Measurements from ENCODE around the gene FOXP1.

FOXP1 gene

DNA sequence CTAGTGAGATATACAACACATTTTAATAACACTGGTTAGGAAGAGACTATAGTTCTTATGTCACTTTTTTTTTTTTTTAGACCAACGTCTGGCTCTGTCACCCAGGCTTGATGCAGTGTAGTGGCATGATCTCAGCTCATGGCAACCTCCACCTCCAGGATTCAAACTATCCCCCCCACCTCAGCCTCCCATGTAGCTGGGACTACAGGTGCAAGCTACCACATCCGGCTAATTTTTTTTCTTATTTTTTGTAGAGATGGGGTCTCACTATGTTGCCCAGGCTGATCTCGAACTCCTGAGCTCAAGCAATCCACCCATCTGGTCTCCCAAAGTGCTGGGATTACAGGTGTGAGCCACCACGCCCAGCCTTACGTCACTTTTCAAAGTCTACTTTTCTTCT, 100.8 kb downstream of the FOXP1 start:
- no peak for DNase-seq

DNA sequence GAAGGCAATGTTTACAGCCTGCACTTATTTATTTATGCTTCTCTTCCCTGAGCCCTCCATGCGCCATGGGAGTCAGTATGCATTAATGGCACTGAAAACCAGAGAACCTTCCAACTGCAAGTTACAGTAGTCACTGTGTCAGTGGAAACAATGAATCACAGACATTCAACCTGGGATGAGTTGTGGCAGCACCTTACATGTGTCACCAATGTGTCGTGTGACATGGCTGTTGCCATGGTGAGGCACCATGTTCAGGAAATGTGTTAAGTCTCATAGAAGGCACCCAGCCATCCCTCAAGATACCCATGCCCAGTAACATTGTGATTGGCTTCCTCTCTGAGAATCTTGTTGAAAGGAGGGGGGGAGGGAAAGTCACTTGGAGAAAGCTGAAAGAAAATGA, 105.0 kb downstream of the FOXP1 start:
- DNase-seq = no peak

DNA sequence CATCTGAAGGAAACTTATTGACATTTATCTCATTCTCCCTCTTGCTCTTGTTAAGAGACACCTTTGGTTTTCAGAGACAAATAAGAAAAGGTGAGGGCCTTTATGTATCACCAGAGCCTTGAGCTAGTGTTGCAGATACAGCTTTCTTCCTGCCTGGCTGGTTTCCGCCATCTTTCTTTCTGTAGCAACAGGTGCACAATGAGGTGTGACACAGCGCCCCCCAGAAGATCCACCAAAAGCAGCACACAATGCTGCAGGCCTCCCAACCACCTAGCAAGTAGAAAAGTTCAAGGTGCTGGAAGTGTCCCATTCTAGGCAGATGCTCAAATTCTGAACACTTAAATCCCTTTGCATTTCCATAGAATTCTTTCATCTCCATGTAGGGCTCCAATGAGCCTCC, 106.6 kb downstream of the FOXP1 start:
- no peak for DNase-seq

DNA sequence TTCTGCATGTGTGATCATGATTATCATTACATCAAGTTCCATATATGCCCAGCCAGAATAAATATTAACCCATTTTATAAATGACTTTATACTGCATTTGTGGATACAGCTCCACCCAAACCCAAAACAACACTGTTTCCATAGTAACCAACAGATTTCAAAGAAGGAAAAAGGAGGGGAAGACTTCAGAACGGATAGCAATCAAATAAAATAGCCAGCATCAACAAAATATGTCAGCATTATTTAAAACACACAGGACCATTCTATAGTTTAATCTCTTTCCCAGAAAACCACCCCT, 114.4 kb downstream of the FOXP1 start:
- DNase-seq = no peak

DNA sequence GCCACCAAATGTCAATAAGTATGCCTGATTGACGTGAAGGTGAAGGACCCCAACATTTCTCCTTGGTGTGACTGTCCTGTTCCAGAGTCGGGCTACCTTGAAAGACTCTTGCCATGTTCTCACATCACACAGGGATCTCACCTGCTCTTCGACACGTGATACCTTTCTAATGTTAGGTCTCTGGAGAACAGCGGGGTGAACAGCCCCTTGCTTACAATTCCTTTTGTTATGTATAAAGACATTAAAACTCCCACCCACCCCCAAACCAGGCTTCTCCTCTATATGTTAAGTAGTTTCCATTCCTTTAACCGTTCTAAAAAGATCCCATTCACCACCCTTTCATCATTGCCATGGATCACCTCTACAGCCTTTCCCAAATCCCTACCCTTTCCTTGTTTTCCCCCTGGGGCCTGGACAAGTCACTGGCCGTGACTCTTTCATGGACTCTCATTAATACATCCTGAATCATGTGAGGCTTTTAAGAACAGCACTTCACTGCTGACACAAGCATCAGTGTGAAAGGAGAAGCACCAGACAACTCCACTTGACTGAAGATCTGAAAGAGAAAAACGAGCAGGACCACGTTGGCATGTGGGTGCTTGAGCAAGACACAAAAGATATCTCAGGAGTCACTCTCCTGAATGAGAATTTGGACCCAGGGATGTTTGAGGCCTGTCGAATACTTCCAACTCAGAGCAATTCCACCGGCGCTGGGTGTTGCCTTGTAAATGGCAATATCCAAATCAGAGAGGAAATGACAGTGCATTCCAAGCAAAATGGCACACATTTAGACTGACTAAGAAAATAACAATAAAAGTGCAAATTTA, 115.0 kb downstream of the FOXP1 start:
- DNase-seq = no peak

DNA sequence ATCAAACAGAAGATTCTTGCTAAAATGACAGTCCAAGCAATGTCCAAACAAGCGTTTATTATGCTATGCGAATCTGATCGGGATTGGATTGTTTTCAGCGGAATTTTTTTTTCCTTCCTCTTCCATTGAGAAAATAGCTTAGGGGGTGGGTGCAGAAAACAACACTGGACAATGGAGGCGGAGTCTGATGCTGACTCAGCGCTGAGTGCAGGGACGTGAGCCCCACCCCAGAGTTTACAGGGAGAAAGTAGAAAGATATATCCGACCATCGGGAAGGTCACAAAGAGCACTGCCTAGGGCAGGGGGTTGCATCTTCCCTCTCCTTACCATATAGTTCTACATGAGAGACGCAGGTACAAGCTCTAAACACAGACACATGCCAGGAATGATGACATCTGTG, 117.0 kb downstream of the FOXP1 start:
- DNase-seq = peak in 4 of 14 donors; percentile 16 to 50 (median 34)

DNA sequence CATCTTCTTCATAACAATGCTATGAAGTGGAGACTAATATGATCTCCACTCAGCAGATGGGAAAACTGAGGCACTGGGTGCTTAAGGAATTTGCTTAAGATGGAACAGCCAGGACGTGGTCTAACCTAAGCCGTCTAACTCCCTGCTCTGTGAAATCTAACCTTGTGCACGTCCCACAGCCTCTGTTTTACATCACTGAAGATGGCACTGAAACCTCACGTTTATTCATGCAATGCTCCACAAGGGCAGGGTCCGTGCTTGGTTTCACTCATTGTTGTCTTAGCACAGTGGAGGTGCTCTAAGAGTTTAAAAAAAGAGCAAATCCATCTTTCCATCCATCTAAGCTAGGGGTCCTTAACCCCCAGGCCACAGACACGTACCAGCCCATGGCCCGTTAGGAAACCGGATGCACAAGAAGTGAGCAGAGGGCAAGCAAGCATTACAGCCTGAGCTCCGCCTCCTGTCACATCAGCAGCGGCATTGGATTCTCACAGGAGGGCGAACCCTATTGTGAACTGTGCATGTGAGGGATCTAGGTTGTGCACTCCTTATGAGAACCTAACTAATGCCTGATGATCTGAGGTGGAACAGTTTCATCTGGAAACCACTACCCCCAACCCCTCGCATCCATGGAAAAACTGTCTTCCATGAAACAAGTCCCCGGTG, 118.0 kb downstream of the FOXP1 start:
- no peak for DNase-seq

DNA sequence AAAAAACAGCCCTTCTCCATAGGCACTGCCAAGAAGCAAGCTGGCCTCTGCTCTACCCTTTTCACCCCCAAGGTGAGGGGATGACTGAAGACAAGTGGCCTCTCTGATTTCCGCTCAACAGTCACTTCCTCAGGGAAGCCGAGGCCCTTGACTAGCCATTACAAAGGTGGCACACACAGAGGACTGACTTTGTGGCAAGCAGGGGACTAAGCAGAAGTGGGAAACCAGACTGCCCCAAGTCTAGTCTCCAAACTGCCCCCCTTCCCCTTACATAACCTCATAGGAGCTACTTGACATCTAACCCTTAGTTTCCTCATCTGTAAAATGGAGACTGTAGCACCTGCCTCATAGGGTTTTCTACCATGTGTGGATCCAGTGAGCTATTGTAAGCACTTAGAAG, 118.9 kb downstream of the FOXP1 start:
- DNase-seq = no peak

DNA sequence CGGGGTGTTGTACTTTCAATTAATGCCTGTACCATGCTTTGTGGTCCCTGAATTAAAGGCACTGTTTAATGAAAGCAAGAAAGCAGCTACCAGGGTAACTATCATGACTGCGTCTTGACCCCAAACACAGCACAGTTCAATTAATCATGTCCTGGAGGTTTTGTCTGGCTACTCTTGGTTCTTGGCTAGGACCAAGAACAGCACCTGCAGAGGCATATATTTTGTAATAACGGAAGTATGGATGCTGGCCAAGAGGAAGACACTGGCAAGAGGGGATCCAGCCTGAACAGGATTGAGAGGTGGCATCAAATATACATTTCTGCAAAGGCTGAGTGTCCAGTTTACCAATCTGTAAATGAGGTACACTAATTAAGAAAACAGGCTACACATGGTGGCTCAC, 119.9 kb downstream of the FOXP1 start:
- DNase-seq = no peak

DNA sequence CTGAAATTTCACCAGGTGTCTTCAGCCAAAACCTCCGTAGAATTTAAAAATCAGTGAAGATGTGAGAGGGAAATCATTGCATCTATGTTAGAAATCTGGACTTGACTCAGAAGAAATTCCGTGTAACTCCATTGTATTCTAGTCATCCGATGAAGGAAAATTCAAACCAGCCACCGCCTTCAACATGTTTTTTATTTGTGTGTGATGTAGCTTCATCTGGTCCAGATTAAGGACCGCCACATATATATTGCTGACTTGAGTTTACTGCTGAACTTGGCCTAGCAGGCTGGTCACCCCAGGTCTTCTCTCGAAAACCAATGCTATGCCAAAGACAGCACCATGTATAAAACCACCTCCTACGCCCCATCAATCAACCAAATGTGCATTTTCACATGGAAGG, 120.9 kb downstream of the FOXP1 start:
- DNase-seq = no peak

DNA sequence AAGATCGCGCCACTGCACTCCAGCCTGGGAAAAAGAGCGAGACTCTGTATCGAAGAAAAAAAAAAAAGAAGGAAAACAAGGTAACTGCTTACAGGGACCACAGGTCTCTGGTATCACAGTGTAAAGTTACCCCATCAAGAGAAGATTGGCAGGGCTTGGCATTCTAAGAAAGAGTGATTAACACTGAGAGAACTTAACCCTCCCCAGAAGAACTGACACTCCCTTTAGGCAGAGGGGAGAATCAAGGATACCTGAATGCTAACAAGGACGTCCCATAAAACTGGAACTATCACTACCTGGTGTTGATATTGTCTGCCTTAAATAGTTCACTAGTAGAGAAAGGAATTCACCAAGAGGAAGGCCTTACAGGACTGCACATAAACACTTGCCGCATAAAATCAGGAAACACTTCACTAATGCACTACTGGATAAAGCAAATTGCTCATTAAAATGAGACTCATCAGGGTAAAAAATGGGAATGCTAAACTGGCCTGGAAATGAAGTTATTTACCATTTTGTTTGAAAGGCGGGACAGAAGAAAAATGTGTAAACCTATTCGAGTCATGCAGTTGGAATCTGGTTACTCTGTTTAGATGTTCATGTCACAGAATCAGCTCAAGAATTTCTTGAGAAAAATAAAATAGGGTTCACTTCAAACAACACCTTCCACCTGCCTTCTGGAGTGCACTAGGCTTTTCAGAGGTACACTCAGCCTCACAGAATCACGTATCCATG, 121.6 kb downstream of the FOXP1 start:
- DNase-seq = no peak

DNA sequence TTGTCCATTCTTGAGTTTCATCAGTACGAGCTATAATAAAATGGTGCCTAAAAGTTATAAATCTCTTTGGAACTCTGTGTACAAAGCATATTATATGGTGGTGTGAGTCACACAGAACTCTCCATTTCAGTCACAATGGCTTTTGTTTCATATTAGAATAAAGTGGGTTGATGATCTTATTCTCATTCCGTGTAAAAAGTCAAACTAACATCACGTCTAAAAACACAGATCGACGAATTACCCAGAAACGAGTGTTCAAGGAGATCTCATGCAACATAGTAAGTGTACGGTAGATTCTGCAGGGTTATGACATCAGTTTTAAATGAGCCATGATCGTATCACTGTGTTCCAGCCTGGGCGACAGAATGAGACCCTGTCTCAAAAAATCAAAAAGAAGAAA, 122.4 kb downstream of the FOXP1 start:
- no peak for DNase-seq

DNA sequence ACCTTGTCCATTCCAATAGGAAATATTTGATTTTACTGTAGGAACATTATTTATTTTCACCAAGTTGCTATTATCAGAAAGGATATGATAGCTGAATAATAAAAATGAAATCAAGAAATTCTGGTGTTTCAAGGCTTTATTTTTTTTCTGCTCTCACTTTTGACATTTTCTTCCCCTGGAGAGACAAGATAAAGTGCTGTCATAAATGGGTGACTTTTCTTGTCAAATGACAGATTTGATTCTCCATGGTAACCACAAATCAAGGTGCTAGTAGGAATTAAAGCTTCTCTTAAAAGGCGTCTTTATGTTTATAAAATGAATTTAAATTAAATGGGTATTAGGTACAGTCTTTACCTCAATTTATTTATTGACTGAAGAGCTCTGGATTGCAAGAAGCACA, 124.6 kb downstream of the FOXP1 start:
- no peak for DNase-seq

DNA sequence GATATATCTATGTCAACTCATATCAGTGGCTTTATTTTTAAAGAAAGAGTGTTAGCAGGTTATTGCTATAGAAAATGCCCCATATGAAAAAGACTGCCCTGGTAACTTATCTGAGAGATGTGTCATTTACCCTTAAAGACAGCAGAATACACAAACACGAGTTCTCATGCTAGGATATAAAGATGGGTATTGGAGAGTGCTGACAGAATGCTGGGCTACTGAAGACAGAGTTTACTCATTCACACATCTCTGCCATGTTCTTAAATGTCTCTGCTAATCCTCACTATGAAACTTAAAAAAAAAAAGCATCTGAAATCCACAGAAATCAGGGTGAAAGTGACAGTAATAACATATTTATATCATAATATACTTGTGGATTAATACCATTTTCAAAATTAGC, 126.7 kb downstream of the FOXP1 start:
- no peak for DNase-seq

DNA sequence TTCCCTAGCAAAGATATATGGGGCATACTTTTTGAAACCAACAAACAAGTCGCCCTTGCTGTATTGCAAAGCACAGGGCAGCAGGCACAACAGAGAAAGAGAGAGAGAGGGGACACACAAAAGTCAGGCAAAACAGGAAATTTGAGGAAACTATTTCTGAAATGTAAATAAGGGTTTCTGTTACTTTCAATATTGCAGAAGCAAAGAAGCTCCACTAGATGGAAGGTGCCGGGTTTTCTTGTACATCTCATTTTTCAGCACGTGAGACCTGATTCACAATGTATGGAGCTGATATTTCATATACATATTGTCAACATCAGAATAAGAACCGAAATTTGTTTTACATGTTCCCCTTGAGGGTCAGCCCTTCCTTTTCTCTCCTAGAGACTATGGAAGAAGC, 127.4 kb downstream of the FOXP1 start:
- DNase-seq = no peak

DNA sequence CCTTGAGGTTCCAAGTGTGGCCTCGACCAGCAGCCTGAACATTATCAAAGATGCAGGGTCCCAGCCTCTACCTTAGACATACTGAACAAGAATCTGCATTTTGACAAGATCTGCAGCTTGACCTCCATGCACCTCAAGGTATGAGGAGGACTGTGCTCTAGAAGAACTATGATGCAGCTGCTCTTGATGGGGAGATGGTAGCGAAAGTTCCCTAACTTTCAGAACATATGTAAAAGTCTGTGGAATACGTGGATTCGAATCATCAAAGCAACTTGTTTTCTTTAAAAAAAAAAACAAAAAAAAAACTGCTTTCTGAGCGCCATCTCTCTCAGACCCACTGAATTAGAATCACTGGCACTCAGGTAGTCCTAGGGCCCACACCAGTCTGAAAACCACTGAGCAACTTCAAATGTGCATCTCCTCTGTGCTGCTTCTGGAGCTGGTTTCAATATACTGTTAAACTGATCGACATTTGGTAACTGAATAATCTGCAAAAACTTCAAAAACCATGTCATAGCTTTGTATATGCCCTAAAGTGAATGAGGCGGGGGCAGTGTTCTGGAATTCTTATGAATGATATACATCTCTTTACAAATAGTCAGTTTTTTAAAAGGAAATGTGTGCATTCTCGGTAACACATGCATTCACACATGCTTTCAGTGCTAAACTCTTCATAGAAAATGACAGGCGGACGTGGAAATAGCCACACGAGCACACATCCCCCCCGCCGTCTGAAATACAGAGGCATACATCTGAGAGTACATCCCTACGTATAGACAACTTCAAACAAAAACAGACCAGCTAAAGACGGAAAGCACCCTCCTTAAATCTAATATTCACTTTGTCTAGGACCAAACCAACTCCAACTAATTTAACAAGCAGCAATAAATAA, 128.8 kb downstream of the FOXP1 start:
- DNase-seq = no peak

DNA sequence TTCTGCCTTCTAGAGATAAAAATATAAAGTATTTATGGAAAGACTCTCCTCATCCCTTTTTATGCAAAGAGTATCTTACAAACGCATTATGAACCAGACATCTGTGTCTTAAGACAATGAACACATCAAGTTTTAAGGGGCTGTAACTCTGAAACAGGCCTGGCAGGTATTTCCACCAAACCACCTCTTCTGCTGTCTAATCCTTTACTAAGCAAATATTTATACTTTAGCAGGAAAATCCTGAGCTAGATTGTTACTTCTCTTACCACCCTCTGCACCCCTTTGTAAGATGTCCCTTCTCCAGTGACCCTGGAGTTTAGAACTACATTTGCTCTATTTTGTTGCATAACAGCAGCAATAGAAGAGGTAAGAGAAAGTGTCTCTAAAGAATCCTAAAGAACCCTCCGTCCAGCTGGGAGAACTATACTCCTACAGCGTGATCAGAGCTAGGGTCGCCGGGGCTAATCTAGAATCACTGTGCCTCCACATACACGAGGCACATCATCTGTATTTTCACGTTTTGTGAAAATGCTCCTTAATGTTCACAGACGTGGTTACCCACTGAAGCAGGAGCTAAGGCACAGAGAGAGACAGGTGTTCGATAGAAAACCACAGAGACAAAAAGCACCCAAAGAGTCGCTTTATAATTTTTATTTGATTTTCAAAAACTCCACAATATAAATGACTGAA, 129.6 kb downstream of the FOXP1 start:
- DNase-seq = no peak

DNA sequence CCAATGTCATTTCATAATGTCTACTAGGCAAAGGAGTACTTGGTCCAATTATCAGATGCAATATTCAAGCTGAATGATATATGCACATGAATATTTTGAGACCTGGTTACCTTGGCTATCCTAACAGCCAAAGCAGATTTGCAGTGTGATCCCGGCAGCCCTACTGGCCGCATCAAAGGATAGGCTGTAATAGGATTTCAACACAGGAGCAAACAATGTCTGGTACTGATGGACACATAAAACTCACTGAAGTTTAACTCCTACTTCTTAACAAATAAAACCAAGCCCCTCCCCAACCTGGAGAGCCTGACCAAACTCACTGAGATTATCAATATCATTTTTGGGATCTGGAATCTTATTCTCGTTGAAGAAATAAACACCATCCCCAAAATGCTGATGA, 130.2 kb downstream of the FOXP1 start:
- no peak for DNase-seq

DNA sequence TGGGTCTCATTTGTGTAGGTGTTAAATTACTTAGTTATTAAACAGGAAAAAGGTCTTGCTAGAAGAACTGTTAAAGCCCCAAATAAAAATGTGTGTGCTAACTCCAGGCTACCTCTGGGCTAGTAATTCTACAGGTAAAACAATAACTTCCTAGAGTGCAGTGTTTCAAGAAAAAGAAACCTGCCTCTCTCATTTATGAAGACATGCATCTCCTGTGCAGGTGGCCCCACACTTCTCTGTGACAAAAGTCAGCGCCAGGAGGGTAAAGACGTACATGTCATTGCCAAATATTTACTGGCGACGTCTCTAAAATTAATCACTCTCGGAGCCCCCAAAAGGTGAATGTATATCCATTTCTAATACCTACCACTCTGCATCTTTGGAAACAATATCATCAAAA, 131.7 kb downstream of the FOXP1 start:
- DNase-seq = no peak

DNA sequence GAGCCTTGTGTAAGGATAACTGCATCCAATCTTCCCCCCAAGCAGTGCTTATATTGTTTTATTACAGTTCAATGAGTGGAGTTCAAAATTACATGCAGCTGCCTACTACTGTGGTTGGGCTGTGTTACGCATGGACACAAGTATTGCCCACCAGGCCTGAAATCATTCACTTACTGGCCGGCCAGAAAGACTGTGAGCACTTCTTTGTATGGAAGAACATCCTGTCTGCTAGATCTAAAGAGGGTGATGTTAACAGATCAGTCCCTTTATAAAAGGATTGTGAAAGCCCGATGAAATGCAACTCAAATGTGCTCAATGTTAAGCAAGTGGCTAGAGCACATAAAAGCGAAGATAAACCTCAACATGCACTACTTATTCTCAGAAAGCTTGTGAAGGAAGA, 132.5 kb downstream of the FOXP1 start:
- no peak for DNase-seq

DNA sequence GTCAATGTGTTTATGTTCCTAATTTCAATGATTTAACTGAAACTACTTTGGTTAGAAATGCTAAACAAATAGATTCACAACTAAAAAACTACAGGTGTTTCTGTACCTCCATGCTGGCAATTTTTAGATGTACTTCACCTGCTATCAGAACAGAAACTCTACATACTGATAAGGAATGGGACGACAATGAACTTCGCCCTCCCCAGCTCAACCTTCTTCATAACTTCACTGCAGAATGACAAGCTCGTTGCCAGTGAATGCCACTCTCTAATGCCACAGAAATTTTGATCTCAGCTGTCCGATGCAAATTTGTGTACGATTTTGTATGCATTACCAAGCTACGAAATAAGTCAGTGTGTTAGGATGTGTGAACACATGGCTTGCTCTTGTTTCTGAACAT, 133.4 kb downstream of the FOXP1 start:
- DNase-seq = no peak

DNA sequence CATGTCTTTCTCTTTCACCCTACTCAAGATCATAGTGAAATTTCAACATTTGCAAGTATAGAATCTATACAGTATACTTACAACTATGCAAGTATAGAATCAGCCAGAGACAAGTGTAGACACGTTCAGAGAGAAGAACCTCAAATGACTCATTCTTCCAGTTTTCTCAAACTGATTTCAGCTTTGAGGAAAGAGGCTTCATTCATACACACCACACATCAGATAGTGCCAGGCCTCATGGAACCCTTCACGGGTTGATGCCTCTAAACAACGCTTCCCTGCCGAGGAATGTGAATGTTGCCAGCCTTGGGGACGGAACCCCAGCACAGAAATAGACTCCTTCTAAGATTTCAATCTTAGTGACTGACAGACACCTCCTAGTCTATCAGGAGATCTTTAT, 135.7 kb downstream of the FOXP1 start:
- peak in 1 of 14 donors; percentile 3 for DNase-seq
